ENCODE results near the gene EMC9. TPM values are rescaled to one million over a fixed set of nuclear protein-coding genes. Genes with fewer than 3 reads are reported as not detected.

The EMC9 gene
- total and polyA plus RNA-seq, 4 donors = 8.6 to 17.8 (median 13.4) TPM

- no peaks in the 10 kb centered on the region for H3K9me3 ChIP-seq (ENCODE audit: control insufficient read depth in 4 of 4, low read length in 3 of 4)
- no peak overlapping the region for H3K9ac ChIP-seq (ENCODE audit: low read depth in 1 of 2, low read length in 2 of 2)
- peaks cover 0 to 22% (median 14%) of the 10 kb centered on the region in 4 donors for H3K4me1 ChIP-seq (ENCODE audit: control insufficient read depth in 4 of 4, insufficient read depth in 4 of 4, low read length in 3 of 4)
- no peak overlapping the region for H3K27ac ChIP-seq (ENCODE audit: low read depth in 1 of 2, low read length in 2 of 2)
- H3K36me3 ChIP-seq (ENCODE audit: control insufficient read depth in 4 of 4, insufficient read depth in 3 of 4, low read depth in 1 of 4, low read length in 3 of 4) = peaks cover 10 to 57% (median 24%) of the 10 kb centered on the region in 4 donors
- 96% methylated on average over 5 of the region's 5 CpGs for WGBS
- no peak for TF ChIP-seq TAF1 (conservative IDR thresholded peaks at IDR 0.05)
- TF ChIP-seq, protein P1, sequence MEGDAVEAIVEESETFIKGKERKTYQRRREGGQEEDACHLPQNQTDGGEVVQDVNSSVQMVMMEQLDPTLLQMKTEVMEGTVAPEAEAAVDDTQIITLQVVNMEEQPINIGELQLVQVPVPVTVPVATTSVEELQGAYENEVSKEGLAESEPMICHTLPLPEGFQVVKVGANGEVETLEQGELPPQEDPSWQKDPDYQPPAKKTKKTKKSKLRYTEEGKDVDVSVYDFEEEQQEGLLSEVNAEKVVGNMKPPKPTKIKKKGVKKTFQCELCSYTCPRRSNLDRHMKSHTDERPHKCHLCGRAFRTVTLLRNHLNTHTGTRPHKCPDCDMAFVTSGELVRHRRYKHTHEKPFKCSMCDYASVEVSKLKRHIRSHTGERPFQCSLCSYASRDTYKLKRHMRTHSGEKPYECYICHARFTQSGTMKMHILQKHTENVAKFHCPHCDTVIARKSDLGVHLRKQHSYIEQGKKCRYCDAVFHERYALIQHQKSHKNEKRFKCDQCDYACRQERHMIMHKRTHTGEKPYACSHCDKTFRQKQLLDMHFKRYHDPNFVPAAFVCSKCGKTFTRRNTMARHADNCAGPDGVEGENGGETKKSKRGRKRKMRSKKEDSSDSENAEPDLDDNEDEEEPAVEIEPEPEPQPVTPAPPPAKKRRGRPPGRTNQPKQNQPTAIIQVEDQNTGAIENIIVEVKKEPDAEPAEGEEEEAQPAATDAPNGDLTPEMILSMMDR (IDR thresholded peaks at IDR 0.05; ENCODE audit: low read depth, low read length, missing input control) = no peak
- TF ChIP-seq JUND (IDR thresholded peaks at IDR 0.05) = no peak
- TF ChIP-seq FOXA1 (IDR thresholded peaks at IDR 0.05) = no peak
- TF ChIP-seq RAD21 (IDR thresholded peaks at IDR 0.05) = no peak
- no peak for TF ChIP-seq HNF4A (conservative IDR thresholded peaks at IDR 0.05)
- no peak for TF ChIP-seq SP1 (IDR thresholded peaks at IDR 0.05)
- no peak for TF ChIP-seq HNF4G (IDR thresholded peaks at IDR 0.05)
- no peak for TF ChIP-seq FOXA2 (IDR thresholded peaks at IDR 0.05)
- TF ChIP-seq, protein P2, sequence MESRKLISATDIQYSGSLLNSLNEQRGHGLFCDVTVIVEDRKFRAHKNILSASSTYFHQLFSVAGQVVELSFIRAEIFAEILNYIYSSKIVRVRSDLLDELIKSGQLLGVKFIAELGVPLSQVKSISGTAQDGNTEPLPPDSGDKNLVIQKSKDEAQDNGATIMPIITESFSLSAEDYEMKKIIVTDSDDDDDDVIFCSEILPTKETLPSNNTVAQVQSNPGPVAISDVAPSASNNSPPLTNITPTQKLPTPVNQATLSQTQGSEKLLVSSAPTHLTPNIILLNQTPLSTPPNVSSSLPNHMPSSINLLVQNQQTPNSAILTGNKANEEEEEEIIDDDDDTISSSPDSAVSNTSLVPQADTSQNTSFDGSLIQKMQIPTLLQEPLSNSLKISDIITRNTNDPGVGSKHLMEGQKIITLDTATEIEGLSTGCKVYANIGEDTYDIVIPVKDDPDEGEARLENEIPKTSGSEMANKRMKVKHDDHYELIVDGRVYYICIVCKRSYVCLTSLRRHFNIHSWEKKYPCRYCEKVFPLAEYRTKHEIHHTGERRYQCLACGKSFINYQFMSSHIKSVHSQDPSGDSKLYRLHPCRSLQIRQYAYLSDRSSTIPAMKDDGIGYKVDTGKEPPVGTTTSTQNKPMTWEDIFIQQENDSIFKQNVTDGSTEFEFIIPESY (IDR thresholded peaks at IDR 0.05) = no peak
- no peak for TF ChIP-seq EGR1 (IDR thresholded peaks at IDR 0.05; ENCODE audit: low read depth in 2 of 2)
- no peaks in the 10 kb centered on the region for H3K27me3 ChIP-seq (ENCODE audit: control insufficient read depth in 4 of 4, insufficient read depth in 4 of 4, low read length in 3 of 4)
- no peak for DNase-seq (ENCODE audit: low spot score)
- H3K4me3 ChIP-seq (ENCODE audit: low read depth in 1 of 3, low read length in 3 of 3) = no peak overlapping the region
These were observed 35.2 kb upstream of the EMC9 start for GRCh38 chr14:24176599-24176998.

GRCh38 chr14:24172871-24173281 lies 31.5 kb upstream of the EMC9 start:
- H3K27me3 ChIP-seq (ENCODE audit: control insufficient read depth in 4 of 4, insufficient read depth in 4 of 4, low read length in 3 of 4) = no peaks in the 10 kb centered on the region
- 93% methylated on average over 20 of the region's 20 CpGs for whole genome bisulfite sequencing
- H3K4me3 ChIP-seq (ENCODE audit: low read depth in 1 of 3, low read length in 3 of 3) = no peak overlapping the region
- no peaks in the 10 kb centered on the region for H3K4me1 ChIP-seq (ENCODE audit: control insufficient read depth in 4 of 4, insufficient read depth in 4 of 4, low read length in 3 of 4)
- no peaks in the 10 kb centered on the region for H3K9me3 ChIP-seq (ENCODE audit: control insufficient read depth in 4 of 4, low read length in 3 of 4)
- H3K36me3 ChIP-seq (ENCODE audit: control insufficient read depth in 4 of 4, insufficient read depth in 3 of 4, low read depth in 1 of 4, low read length in 3 of 4) = peaks cover 7 to 39% (median 19%) of the 10 kb centered on the region in 4 donors
- DNase-seq (ENCODE audit: low spot score) = no peak
- H3K27ac ChIP-seq (ENCODE audit: low read depth in 1 of 2, low read length in 2 of 2) = no peak overlapping the region
- H3K9ac ChIP-seq (ENCODE audit: low read depth in 1 of 2, low read length in 2 of 2) = no peak overlapping the region
- TF ChIP-seq RXRA (IDR thresholded peaks at IDR 0.05) = no peak
- TF ChIP-seq, protein P1 (IDR thresholded peaks at IDR 0.05; ENCODE audit: low read depth, low read length, missing input control) = no peak
- TF ChIP-seq, protein P3, sequence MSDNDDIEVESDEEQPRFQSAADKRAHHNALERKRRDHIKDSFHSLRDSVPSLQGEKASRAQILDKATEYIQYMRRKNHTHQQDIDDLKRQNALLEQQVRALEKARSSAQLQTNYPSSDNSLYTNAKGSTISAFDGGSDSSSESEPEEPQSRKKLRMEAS (IDR thresholded peaks at IDR 0.05) = no peak
- no peak for TF ChIP-seq NR2F2 (IDR thresholded peaks at IDR 0.05)
- no peak for TF ChIP-seq EGR1 (IDR thresholded peaks at IDR 0.05; ENCODE audit: low read depth in 2 of 2)
- TF ChIP-seq SP1 (IDR thresholded peaks at IDR 0.05) = no peak

Measured in liver (tissue), 9 donors.